ENCODE measurements around the gene CRKL. TPM values are rescaled to one million over a fixed set of nuclear protein-coding genes. Genes with fewer than 3 reads are reported as not detected.

The CRKL gene
- total RNA-seq, 1 donor from 2014 or later, result 59.5 TPM

GRCh38 chr22:20882855-20883254 lies 34.4 kb upstream of the CRKL start:
- Histone ChIP-seq H3K4me3 (ENCODE audit: insufficient read depth, low read depth, low read length) (no peak overlapping the region), H3K27ac (ENCODE audit: low read depth, low read length) (no peak overlapping the region), H3K9me3 (ENCODE audit: insufficient read depth, low read depth, low read length) (no peaks in the 10 kb centered on the region), H3K27me3 (ENCODE audit: insufficient read depth, low read length) (no peaks in the 10 kb centered on the region), H4K20me1 (ENCODE audit: insufficient read depth, low read length) (peaks cover 10% of the 10 kb centered on the region), H3K4me1 (ENCODE audit: insufficient read depth, low read length) (no peaks in the 10 kb centered on the region), H3K9ac (ENCODE audit: low read length) (no peak overlapping the region), H3K4me2 (ENCODE audit: low read length) (no peak overlapping the region), H3K79me2 (ENCODE audit: insufficient read depth, low read length) (no peaks in the 10 kb centered on the region), H2AFZ (ENCODE audit: low read depth, low read length) (no peak overlapping the region), H3K36me3 (ENCODE audit: insufficient read depth, low read length) (peaks cover 10% of the 10 kb centered on the region)
- DNase-seq (ENCODE audit: low read depth), result no peak
- H3K27ac Mint-ChIP-seq (ENCODE audit: unreplicated experiment), result no peak overlapping the region
- no peak overlapping the region for H3K4me3 Mint-ChIP-seq (ENCODE audit: unreplicated experiment)
- no peaks in the 10 kb centered on the region for H3K9me3 Mint-ChIP-seq (ENCODE audit: unreplicated experiment)
- H3K27me3 Mint-ChIP-seq (ENCODE audit: low read depth, unreplicated experiment), result no peaks in the 10 kb centered on the region
- peaks cover 5% of the 10 kb centered on the region for H3K4me1 Mint-ChIP-seq (ENCODE audit: low read depth, unreplicated experiment)
- no peak for TF ChIP-seq CTCF (IDR thresholded peaks at IDR 0.05; ENCODE audit: insufficient read depth, low read depth, low read length)
- no peak for TF ChIP-seq EZH2 (IDR thresholded peaks at IDR 0.05; ENCODE audit: insufficient read depth, low read length)
- H3K36me3 Mint-ChIP-seq (ENCODE audit: low read depth, unreplicated experiment), result peaks cover 16% of the 10 kb centered on the region
- FAIRE-seq, result no peak

GRCh38 chr22:20884454-20884853 lies 32.8 kb upstream of the CRKL start:
- Mint-ChIP-seq H3K27ac (ENCODE audit: unreplicated experiment) (no peak overlapping the region), H3K27me3 (ENCODE audit: low read depth, unreplicated experiment) (no peaks in the 10 kb centered on the region), H3K36me3 (ENCODE audit: low read depth, unreplicated experiment) (peaks cover 19% of the 10 kb centered on the region), H3K4me3 (ENCODE audit: unreplicated experiment) (no peak overlapping the region), H3K9me3 (ENCODE audit: unreplicated experiment) (no peaks in the 10 kb centered on the region), H3K4me1 (ENCODE audit: low read depth, unreplicated experiment) (peaks cover 7% of the 10 kb centered on the region)
- DNase-seq (ENCODE audit: low read depth) (no peak), FAIRE-seq (no peak)
- peaks cover 19% of the 10 kb centered on the region for H3K36me3 ChIP-seq (ENCODE audit: insufficient read depth, low read length)
- H3K4me3 ChIP-seq (ENCODE audit: insufficient read depth, low read depth, low read length), result no peak overlapping the region
- no peak overlapping the region for H3K9ac ChIP-seq (ENCODE audit: low read length)
- no peak overlapping the region for H3K4me2 ChIP-seq (ENCODE audit: low read length)
- H3K9me3 ChIP-seq (ENCODE audit: insufficient read depth, low read depth, low read length), result no peaks in the 10 kb centered on the region
- H4K20me1 ChIP-seq (ENCODE audit: insufficient read depth, low read length), result peaks cover 10% of the 10 kb centered on the region
- TF ChIP-seq CTCF (IDR thresholded peaks at IDR 0.05; ENCODE audit: insufficient read depth, low read depth, low read length) (no peak), EZH2 (IDR thresholded peaks at IDR 0.05; ENCODE audit: insufficient read depth, low read length) (no peak)
- no peak overlapping the region for H3K27ac ChIP-seq (ENCODE audit: low read depth, low read length)
- no peaks in the 10 kb centered on the region for H3K4me1 ChIP-seq (ENCODE audit: insufficient read depth, low read length)
- no peaks in the 10 kb centered on the region for H3K79me2 ChIP-seq (ENCODE audit: insufficient read depth, low read length)
- H2AFZ ChIP-seq (ENCODE audit: low read depth, low read length), result no peak overlapping the region
- no peaks in the 10 kb centered on the region for H3K27me3 ChIP-seq (ENCODE audit: insufficient read depth, low read length)

DNA sequence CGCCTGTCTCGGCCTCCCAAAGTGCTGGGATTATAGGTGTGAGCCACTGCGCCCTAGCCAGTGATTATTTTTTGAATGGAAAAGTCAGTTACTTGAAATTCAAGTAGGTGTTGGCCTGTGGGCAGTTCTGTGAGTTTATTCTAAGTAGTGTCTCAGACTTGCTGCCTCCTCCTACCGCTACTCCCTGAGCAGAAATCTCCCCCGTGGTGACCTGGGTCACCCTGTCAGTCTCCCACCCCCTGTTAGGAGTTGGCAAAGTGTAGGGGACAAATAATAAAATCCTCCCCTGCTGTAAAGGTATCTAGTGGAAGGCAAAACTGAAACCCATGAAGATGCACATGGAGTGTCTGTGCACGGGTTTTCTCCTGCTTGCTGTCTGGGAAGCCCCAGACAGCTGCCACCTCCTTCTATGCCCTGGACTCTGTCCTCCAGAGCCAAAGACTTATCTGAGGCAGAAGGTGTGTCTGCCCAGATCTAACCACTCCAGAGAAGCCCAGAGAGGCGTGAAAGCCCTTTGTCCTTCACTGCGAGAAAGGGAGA lies 32.1 kb upstream of the CRKL start:
- no peak for DNase-seq (ENCODE audit: low read depth)
- Histone ChIP-seq H4K20me1 (ENCODE audit: insufficient read depth, low read length) (peaks cover 10% of the 10 kb centered on the region), H3K4me1 (ENCODE audit: insufficient read depth, low read length) (no peaks in the 10 kb centered on the region), H3K9me3 (ENCODE audit: insufficient read depth, low read depth, low read length) (no peaks in the 10 kb centered on the region), H2AFZ (ENCODE audit: low read depth, low read length) (no peak overlapping the region), H3K27ac (ENCODE audit: low read depth, low read length) (no peak overlapping the region), H3K4me3 (ENCODE audit: insufficient read depth, low read depth, low read length) (no peak overlapping the region), H3K9ac (ENCODE audit: low read length) (no peak overlapping the region), H3K36me3 (ENCODE audit: insufficient read depth, low read length) (peaks cover 19% of the 10 kb centered on the region), H3K79me2 (ENCODE audit: insufficient read depth, low read length) (no peaks in the 10 kb centered on the region), H3K27me3 (ENCODE audit: insufficient read depth, low read length) (no peaks in the 10 kb centered on the region), H3K4me2 (ENCODE audit: low read length) (no peak overlapping the region)
- Mint-ChIP-seq H3K36me3 (ENCODE audit: low read depth, unreplicated experiment) (peaks cover 22% of the 10 kb centered on the region), H3K9me3 (ENCODE audit: unreplicated experiment) (no peaks in the 10 kb centered on the region), H3K27ac (ENCODE audit: unreplicated experiment) (peak overlapping the region; percentile 73), H3K4me1 (ENCODE audit: low read depth, unreplicated experiment) (peaks cover 7% of the 10 kb centered on the region), H3K4me3 (ENCODE audit: unreplicated experiment) (no peak overlapping the region), H3K27me3 (ENCODE audit: low read depth, unreplicated experiment) (no peaks in the 10 kb centered on the region)
- TF ChIP-seq CTCF (IDR thresholded peaks at IDR 0.05; ENCODE audit: insufficient read depth, low read depth, low read length) (no peak), EZH2 (IDR thresholded peaks at IDR 0.05; ENCODE audit: insufficient read depth, low read length) (no peak)
- FAIRE-seq, result no peak

Measured in astrocyte (in vitro differentiated cells and primary cell).